PC-3 (cell line): Measurements from ENCODE around the gene CYP4B1. TPM values are rescaled to one million over a fixed set of nuclear protein-coding genes. Genes with fewer than 3 reads are reported as not detected.

Experiments
- ATAC-seq: fragments of 200-7000 bp; cut with Tn5 transposase; 2 replicates; pipeline ENCODE4 v1.9.1; 2020; ENCODE audit warnings: mild to moderate bottlenecking, moderate library complexity
- BruUV-seq: library from RNA; stranded (reverse); fragments of 400-500 nt; replicated peaks from 2 replicates; lab custom pipeline; 2021; lab: Mats Ljungman, UMichigan
- CTCF ChIA-PET: fragments of 300-600 bp; sonication (Branson Sonifier 250); formaldehyde crosslinking; loops from one replicate; lab custom pipeline; 2022; ENCODE audit warnings: antibody characterized with exemption; lab: Charles Lee
- POLR2A ChIA-PET: fragments of 300-600 bp; sonication (Branson Sonifier 250); formaldehyde crosslinking; loops from one replicate; lab custom pipeline; 2022; ENCODE audit warnings: antibody characterized with exemption; ENCODE audit not compliant: unreplicated experiment; lab: Charles Lee
- DNase-seq: peaks from one replicate; pipeline ENCODE4 v3.0.0-alpha.2; 2015
- H2AFZ ChIP-seq: fragments of 300-600 bp; sonication (generic); 2 replicates; pipeline ENCODE4 v1.6.0; 2016; ENCODE audit warnings: antibody characterized with exemption, low read length
- H3F3A ChIP-seq: fragments of 300-600 bp; sonication (generic); one replicate; pipeline ENCODE4 v1.6.0; 2017; ENCODE audit warnings: antibody characterized with exemption, low read length, control low read depth, mild to moderate bottlenecking; ENCODE audit not compliant: unreplicated experiment
- H3K27ac ChIP-seq: fragments of 300-600 bp; sonication (generic); 2 replicates; pipeline ENCODE4 v1.5.1; 2016; ENCODE audit warnings: mild to moderate bottlenecking, low read length
- H3K27me3 ChIP-seq: fragments of 300-600 bp; sonication (generic); 2 replicates; pipeline ENCODE4 v1.6.1; 2016; ENCODE audit warnings: low read length, mixed read lengths
- H3K36me3 ChIP-seq: fragments of 300-600 bp; sonication (generic); 2 replicates; pipeline ENCODE4 v1.6.1; 2016; ENCODE audit warnings: low read depth, mixed run types, low read length, mixed read lengths
- H3K4me1 ChIP-seq: fragments of 300-600 bp; sonication (generic); 2 replicates; pipeline ENCODE4 v1.5.1; 2016; ENCODE audit warnings: low read length; ENCODE audit not compliant: insufficient read depth
- H3K4me2 ChIP-seq: fragments of 300-600 bp; sonication (generic); 2 replicates; pipeline ENCODE4 v1.6.0; 2016; ENCODE audit warnings: low read length
- H3K4me3 ChIP-seq: fragments of 300-600 bp; sonication (generic); 2 replicates; pipeline ENCODE4 v1.5.1; 2016; ENCODE audit warnings: mild to moderate bottlenecking, low read length, mixed read lengths
- H3K79me2 ChIP-seq: fragments of 300-600 bp; sonication (generic); 2 replicates; pipeline ENCODE4 v1.6.1; 2017; ENCODE audit warnings: low read length, mixed read lengths
- H3K9ac ChIP-seq: fragments of 300-600 bp; sonication (generic); 2 replicates; pipeline ENCODE4 v1.6.0; 2016; ENCODE audit warnings: mild to moderate bottlenecking, low read length
- H3K9me2 ChIP-seq: fragments of 300-600 bp; sonication (generic); replicated peaks from 2 replicates; pipeline ENCODE4 v1.6.1; 2016; ENCODE audit warnings: mixed run types, low read length, mixed read lengths
- H3K9me3 ChIP-seq: fragments of 300-600 bp; sonication (generic); 2 replicates; pipeline ENCODE4 v1.6.1; 2016; ENCODE audit warnings: low read length, mixed read lengths
- H4K20me1 ChIP-seq: fragments of 300-600 bp; sonication (generic); 2 replicates; pipeline ENCODE4 v1.6.1; 2016; ENCODE audit warnings: low read length, mixed read lengths
- CTCF ChIP-seq: fragments of 300-600 bp; sonication (generic); conservative IDR thresholded peaks from 2 replicates; pipeline ENCODE4 v1.5.1; 2017; ENCODE audit warnings: antibody characterized with exemption, low read depth, mild to moderate bottlenecking, low read length
- EZH2 ChIP-seq: fragments of 300-600 bp; sonication (generic); IDR thresholded peaks from one replicate; pipeline ENCODE4 v1.6.1; 2017; ENCODE audit warnings: antibody characterized with exemption, mild to moderate bottlenecking, low read length; ENCODE audit not compliant: unreplicated experiment
- EZH2phosphoT487 ChIP-seq: fragments of 300-600 bp; sonication (generic); IDR thresholded peaks from 2 replicates; pipeline ENCODE4 v1.6.1; 2018; ENCODE audit warnings: mild to moderate bottlenecking, antibody characterized with exemption, low read length, borderline replicate concordance
- intact Hi-C: fragments of 100-400 bp; cut with micrococcal nuclease; formaldehyde crosslinking; loops from 2 replicates; pipeline ENCODE4 v1.9.0; 2023
- total RNA-seq: library from RNA; depleted of rRNA; stranded (reverse); fragments of >200 nt; gene quantifications from 2 replicates; pipeline ENCODE4 v1.2.3, GENCODE V29; 2014

Gene CYP4B1
- total RNA-seq, 1 experiment from 2014 or later, result not detected

GRCh38 chr1:46760558-46761166 lies 38.2 kb upstream of the CYP4B1 start:
- Histone ChIP-seq H3K4me3 (no peak overlapping the region), H3K27ac (no peak overlapping the region), H3K27me3 (no peaks in the 10 kb centered on the region), H3K9ac (no peak overlapping the region), H3K79me2 (no peaks in the 10 kb centered on the region), H3K4me2 (no peak overlapping the region), H2AFZ (no peak overlapping the region), H3K4me1 (peaks cover 27% of the 10 kb centered on the region), H3K9me2 (no peaks in the 10 kb centered on the region), H3K9me3 (no peaks in the 10 kb centered on the region), H4K20me1 (no peaks in the 10 kb centered on the region), H3F3A (no peaks in the 10 kb centered on the region), H3K36me3 (no peaks in the 10 kb centered on the region)
- CTCF ChIA-PET, result no interaction called here
- ATAC-seq, result no peak
- TF ChIP-seq EZH2phosphoT487, result no peak
- no peak for TF ChIP-seq CTCF
- no peak for TF ChIP-seq EZH2
- intact Hi-C loops, result no loop called here
- POLR2A ChIA-PET, result no interaction called here
- no TSS peak for BruUV-seq
- no peak for DNase-seq

GRCh38 chr1:46761740-46762139 lies 37.1 kb upstream of the CYP4B1 start:
- TF ChIP-seq CTCF (no peak), EZH2phosphoT487 (no peak)
- BruUV-seq, result no TSS peak
- Histone ChIP-seq H3K4me3 (no peak overlapping the region), H3K36me3 (no peaks in the 10 kb centered on the region), H3K27me3 (no peaks in the 10 kb centered on the region), H3K9me2 (no peaks in the 10 kb centered on the region), H3K4me1 (peaks cover 17% of the 10 kb centered on the region), H3K9me3 (no peaks in the 10 kb centered on the region), H3K9ac (no peak overlapping the region), H3K27ac (no peak overlapping the region), H3K79me2 (no peaks in the 10 kb centered on the region), H2AFZ (no peak overlapping the region), H4K20me1 (no peaks in the 10 kb centered on the region), H3F3A (no peaks in the 10 kb centered on the region), H3K4me2 (no peak overlapping the region)
- intact Hi-C loops, result no loop called here
- ChIA-PET CTCF (no interaction called here), POLR2A (no interaction called here)
- ATAC-seq (no peak), DNase-seq (no peak)

GRCh38 chr1:46764402-46764801 lies 34.4 kb upstream of the CYP4B1 start:
- no TSS peak for BruUV-seq
- H3K27me3 ChIP-seq, result no peaks in the 10 kb centered on the region
- ChIA-PET CTCF (no interaction called here), POLR2A (no interaction called here)
- no peak overlapping the region for H3K9ac ChIP-seq
- H3K36me3 ChIP-seq, result no peaks in the 10 kb centered on the region
- no peak overlapping the region for H3K27ac ChIP-seq
- no peaks in the 10 kb centered on the region for H3K79me2 ChIP-seq
- ATAC-seq, result no peak
- no peaks in the 10 kb centered on the region for H3F3A ChIP-seq
- DNase-seq, result no peak
- no peaks in the 10 kb centered on the region for H3K9me3 ChIP-seq
- no peaks in the 10 kb centered on the region for H4K20me1 ChIP-seq
- H3K9me2 ChIP-seq, result no peaks in the 10 kb centered on the region
- intact Hi-C loops, result no loop called here
- no peak overlapping the region for H3K4me2 ChIP-seq
- no peak for TF ChIP-seq EZH2
- TF ChIP-seq EZH2phosphoT487, result no peak
- no peak for TF ChIP-seq CTCF
- no peaks in the 10 kb centered on the region for H3K4me1 ChIP-seq
- H2AFZ ChIP-seq, result no peak overlapping the region
- no peak overlapping the region for H3K4me3 ChIP-seq
